NCI-H1417 treated with DMSO at 0.1 percent for 48 hours (cell line): ENCODE measurements around the gene KRT4.
"Not testable (repeated sequence)": the region's sequence is repeated elsewhere in the genome, so short reads cannot be mapped to it uniquely, and the experiment has no call there.

Experiments
- DNase-seq: peaks from one replicate; lab custom pipeline; 2025; lab: John Stamatoyannopoulos, UW

KRT4 gene

GRCh38 chr12:52813885-52814709 is at the start of gene KRT4:
KRT4 (minus strand) TSS chr12:52814116; CDS start chr12:52814058, 58 bp downstream.
- peak; percentile 34 for DNase-seq

GRCh38 chr12:52862023-52862422 is 48.1 kb upstream of the KRT4 start:
- no peak for DNase-seq

- no peak for DNase-seq
Observed at GRCh38 chr12:52861511-52861910, 47.6 kb upstream of the KRT4 start.

- no peak for DNase-seq
Observed at GRCh38 chr12:52860102-52860823, 46.3 kb upstream of the KRT4 start.

- DNase-seq, result no peak
Observed at GRCh38 chr12:52857500-52857899, 43.6 kb upstream of the KRT4 start.

GRCh38 chr12:52856787-52857186 is 42.9 kb upstream of the KRT4 start:
- DNase-seq, result no peak

GRCh38 chr12:52856077-52856476 is 42.2 kb upstream of the KRT4 start:
- not testable (repeated sequence) for DNase-seq

GRCh38 chr12:52851787-52852186 is 37.9 kb upstream of the KRT4 start:
- DNase-seq, result no peak

GRCh38 chr12:52850681-52851080 is 36.8 kb upstream of the KRT4 start:
- DNase-seq, result no peak

- DNase-seq, result no peak
Observed at GRCh38 chr12:52849511-52849910, 35.6 kb upstream of the KRT4 start.

- no peak for DNase-seq
Observed at GRCh38 chr12:52848661-52849255, 34.8 kb upstream of the KRT4 start, which contains the start of gene KRT78. KRT78 (minus strand) TSS chr12:52848994; CDS start chr12:52848930, 64 bp downstream.

- no peak for DNase-seq
Observed at GRCh38 chr12:52847335-52848102, 33.6 kb upstream of the KRT4 start.

- DNase-seq, result no peak
Observed at GRCh38 chr12:52846356-52846970, 32.5 kb upstream of the KRT4 start.

GRCh38 chr12:52845946-52846345 is 32.0 kb upstream of the KRT4 start:
- DNase-seq, result no peak

GRCh38 chr12:52844386-52844785 is 30.5 kb upstream of the KRT4 start:
- no peak for DNase-seq

- no peak for DNase-seq
Observed at GRCh38 chr12:52839436-52840105, 25.7 kb upstream of the KRT4 start.

GRCh38 chr12:52838609-52839435 is 24.9 kb upstream of the KRT4 start:
- DNase-seq, result no peak

GRCh38 chr12:52837781-52838608 is 24.1 kb upstream of the KRT4 start:
- DNase-seq, result no peak

GRCh38 chr12:52837413-52837741 is 23.5 kb upstream of the KRT4 start:
- DNase-seq, result no peak
